ENCODE data around the gene SLPI.

DNA sequence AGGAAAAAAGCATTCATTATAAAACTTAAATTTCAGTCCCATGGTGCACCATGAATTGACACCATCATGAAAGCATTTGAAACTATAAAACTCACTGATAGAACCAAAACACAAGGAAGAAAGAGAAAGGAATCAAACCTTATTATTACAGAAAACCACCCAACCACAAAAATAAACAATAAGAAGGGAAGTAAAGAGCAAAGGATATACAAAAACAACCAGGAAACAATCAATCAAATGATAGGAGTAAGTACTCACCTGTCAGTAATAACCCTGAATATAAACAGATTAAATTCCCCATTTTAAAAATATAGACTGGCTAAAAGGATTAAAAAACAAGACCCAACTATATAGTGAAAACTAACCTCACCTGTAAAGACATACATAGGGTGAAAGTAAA, 5.8 kb downstream of the SLPI start:
- TF ChIP-seq, protein P1, sequence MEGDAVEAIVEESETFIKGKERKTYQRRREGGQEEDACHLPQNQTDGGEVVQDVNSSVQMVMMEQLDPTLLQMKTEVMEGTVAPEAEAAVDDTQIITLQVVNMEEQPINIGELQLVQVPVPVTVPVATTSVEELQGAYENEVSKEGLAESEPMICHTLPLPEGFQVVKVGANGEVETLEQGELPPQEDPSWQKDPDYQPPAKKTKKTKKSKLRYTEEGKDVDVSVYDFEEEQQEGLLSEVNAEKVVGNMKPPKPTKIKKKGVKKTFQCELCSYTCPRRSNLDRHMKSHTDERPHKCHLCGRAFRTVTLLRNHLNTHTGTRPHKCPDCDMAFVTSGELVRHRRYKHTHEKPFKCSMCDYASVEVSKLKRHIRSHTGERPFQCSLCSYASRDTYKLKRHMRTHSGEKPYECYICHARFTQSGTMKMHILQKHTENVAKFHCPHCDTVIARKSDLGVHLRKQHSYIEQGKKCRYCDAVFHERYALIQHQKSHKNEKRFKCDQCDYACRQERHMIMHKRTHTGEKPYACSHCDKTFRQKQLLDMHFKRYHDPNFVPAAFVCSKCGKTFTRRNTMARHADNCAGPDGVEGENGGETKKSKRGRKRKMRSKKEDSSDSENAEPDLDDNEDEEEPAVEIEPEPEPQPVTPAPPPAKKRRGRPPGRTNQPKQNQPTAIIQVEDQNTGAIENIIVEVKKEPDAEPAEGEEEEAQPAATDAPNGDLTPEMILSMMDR (IDR thresholded peaks at IDR 0.05), result no peak
- TF ChIP-seq POLR2A (IDR thresholded peaks at IDR 0.05) (no peak), POLR2AphosphoS5 (IDR thresholded peaks at IDR 0.05) (no peak), EP300 (IDR thresholded peaks at IDR 0.05) (no peak)
